ENCODE data around the gene CALN1.

- no peak for TF ChIP-seq CTCF (IDR thresholded peaks at IDR 0.05)
- no peak for TF ChIP-seq EP300 (IDR thresholded peaks at IDR 0.05)
- TF ChIP-seq POLR2AphosphoS5 (IDR thresholded peaks at IDR 0.05): no peak
These were observed 41.3 kb upstream of the CALN1 start for GRCh38 chr7:72453471-72453870.
